ENCODE results near the gene PRR22. TPM values are rescaled to one million over a fixed set of nuclear protein-coding genes. Genes with fewer than 3 reads are reported as not detected.
"Not testable (repeated sequence)": the region's sequence is repeated elsewhere in the genome, so short reads cannot be mapped to it uniquely, and the experiment has no call there.

Gene PRR22
- total RNA-seq, 2 donors from 2014 or later = 8.5 to 21.5 TPM

DNA sequence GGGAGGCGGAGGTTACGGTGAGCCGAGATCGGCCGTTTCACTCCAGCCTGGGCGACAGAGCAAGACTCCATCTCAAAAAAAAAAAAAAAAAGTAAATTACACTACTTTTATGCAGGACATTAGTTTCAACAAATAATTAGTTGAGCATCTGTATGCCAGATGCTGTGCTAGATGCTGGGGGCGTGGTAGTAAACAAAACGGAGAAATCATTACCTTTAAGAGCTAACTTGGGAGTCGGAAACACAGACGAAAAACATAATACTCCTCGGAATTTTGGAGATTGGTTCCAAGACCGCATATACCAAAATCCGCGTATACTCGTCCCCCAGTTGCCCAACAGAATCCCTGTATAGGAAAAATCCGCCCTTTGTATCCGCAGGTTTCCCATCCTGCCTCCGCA lies 7.7 kb upstream of the PRR22 start:
- no peak for DNase-seq (ENCODE audit: low spot score)
- ATAC-seq = no peak

GRCh38 chr19:5790559-5791520 lies 6.3 kb upstream of the PRR22 start, which contains the start of gene DUS3L:
TSS of gene DUS3L (minus strand) at chr19:5791163. CDS start at chr19:5791141, 22 bp downstream.
- H3K4me1 Mint-ChIP-seq (ENCODE audit: low read depth in 2 of 2) = peaks cover 11 to 13% of the 10 kb centered on the region in 2 donors
- peak; percentile 98 for ATAC-seq
- H3K36me3 Mint-ChIP-seq = peaks cover 6% of the 10 kb centered on the region

More for the DNA sequence above, 7.7 kb upstream of the PRR22 start:
- H3K9me3 Mint-ChIP-seq = no peaks in the 10 kb centered on the region
- H3K4me3 Mint-ChIP-seq = no peak overlapping the region
- no peak overlapping the region for H3K27ac Mint-ChIP-seq
- peaks cover 11% of the 10 kb centered on the region in 2 donors for H3K4me1 Mint-ChIP-seq (ENCODE audit: low read depth in 2 of 2)
- peaks cover 0 to 4% of the 10 kb centered on the region in 2 donors for H3K27me3 Mint-ChIP-seq
- peaks cover 6% of the 10 kb centered on the region for H3K36me3 Mint-ChIP-seq

DNA sequence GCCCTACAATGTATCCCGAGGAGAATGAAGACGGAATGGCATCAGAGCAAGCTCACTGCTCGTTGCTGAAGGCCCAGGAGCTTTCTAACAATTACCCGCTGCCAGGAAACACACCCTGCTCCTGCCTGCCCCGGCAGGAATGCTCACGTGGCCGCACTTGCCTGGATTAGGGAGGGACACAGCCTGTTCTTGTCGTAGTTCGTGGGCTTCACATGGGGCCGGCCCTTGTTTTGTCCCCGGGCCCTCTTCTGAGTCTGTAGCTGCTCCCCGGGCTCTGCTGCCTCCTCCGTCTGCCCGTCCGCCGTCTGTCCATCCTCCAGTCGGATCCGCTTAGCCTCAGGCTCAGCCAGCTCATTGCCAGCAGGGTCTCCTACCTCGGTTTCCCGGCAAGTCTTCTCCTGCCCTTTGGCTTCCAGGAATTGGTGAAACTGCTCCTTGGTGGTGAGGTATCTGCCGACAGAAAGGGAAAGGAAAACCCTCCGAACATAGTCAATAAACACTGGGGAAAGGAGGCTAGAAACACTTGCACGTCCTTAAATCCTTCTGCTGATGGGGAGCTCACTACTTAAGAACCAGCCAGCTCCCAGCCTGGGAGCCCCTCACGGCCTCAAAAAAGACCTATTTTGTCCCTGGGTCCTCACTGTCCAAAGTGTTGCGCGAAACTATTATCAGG lies 5.5 kb upstream of the PRR22 start:
- ATAC-seq = no peak
- DNase-seq (ENCODE audit: low spot score) = no peak
- Mint-ChIP-seq H3K27ac (peak overlapping the region; percentile 99 to 100), H3K4me1 (ENCODE audit: low read depth in 2 of 2) (peaks cover 11 to 13% of the 10 kb centered on the region in 2 donors), H3K27me3 (peaks cover 0 to 4% of the 10 kb centered on the region in 2 donors), H3K36me3 (peaks cover 6% of the 10 kb centered on the region), H3K9me3 (no peaks in the 10 kb centered on the region), H3K4me3 (peak overlapping the region; percentile 96)

More at GRCh38 chr19:5790559-5791520, 6.3 kb upstream of the PRR22 start, which contains the start of gene DUS3L:
- Mint-ChIP-seq H3K4me3 (peak within 1 kb of the TSS; percentile 96), H3K27ac (peak within 1 kb of the TSS; percentile 99 to 100), H3K27me3 (peaks cover 0 to 4% of the 10 kb centered on the region in 2 donors), H3K9me3 (no peaks in the 10 kb centered on the region)
- peak; percentile 97 for DNase-seq (ENCODE audit: low spot score)

- Mint-ChIP-seq H3K9me3 (no peaks in the 10 kb centered on the region), H3K4me3 (peak overlapping the region; percentile 96), H3K4me1 (ENCODE audit: low read depth in 2 of 2) (peaks cover 11 to 13% of the 10 kb centered on the region in 2 donors), H3K36me3 (peaks cover 6% of the 10 kb centered on the region), H3K27me3 (peaks cover 0 to 4% of the 10 kb centered on the region in 2 donors), H3K27ac (peak overlapping the region in 1 of 2 donors; percentile 100)
- no peak for ATAC-seq
- DNase-seq (ENCODE audit: low spot score) = no peak
Measured at GRCh38 chr19:5789351-5789761, 4.8 kb upstream of the PRR22 start.

GRCh38 chr19:5788422-5788821 lies 3.9 kb upstream of the PRR22 start:
- Mint-ChIP-seq H3K4me1 (ENCODE audit: low read depth in 2 of 2) (peaks cover 11 to 13% of the 10 kb centered on the region in 2 donors), H3K9me3 (no peaks in the 10 kb centered on the region), H3K27me3 (peaks cover 0 to 4% of the 10 kb centered on the region in 2 donors), H3K4me3 (no peak overlapping the region), H3K27ac (peak overlapping the region in 1 of 2 donors; percentile 45), H3K36me3 (peaks cover 6% of the 10 kb centered on the region)
- DNase-seq (ENCODE audit: low spot score) = no peak
- ATAC-seq = no peak

DNA sequence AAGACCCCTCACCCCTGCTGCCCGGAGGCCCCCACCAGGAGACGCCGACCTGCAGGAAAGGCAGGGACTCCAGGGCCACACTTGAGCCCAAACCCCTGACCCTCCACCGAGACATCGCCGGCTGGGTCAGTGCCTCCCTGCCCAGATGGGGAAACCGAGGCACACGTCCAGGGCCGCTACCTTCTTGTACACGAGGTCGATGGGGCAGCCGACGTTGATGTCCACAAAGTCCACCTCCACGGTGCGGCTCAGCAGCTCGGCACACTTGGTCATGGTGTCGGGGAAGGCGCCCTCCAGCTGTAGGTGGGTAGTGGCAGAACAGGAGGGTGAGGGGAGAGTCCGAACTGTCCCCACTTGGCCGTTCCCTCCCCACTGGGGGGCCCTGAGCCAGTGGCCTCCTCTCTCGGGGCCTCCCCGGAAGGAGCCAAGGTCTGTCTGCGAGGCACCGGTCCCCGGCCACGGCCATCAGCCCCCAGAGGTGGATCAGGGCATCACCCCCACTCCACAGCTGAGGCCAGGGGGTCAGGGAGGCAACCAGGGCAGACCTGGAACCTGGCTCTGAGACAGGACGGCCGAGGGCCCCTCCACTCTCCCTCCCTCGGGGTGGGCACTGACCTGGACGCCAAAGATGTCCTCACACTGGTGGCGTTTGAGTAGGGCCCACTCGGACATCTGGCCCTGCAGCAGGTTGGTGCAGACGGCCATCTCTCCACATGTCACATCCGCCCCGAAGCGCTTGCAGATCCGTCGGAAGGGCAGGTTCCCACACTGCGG lies 3.0 kb upstream of the PRR22 start:
- DNase-seq (ENCODE audit: low spot score) = peak; percentile 61
- peaks cover 11 to 13% of the 10 kb centered on the region in 2 donors for H3K4me1 Mint-ChIP-seq (ENCODE audit: low read depth in 2 of 2)
- no peak overlapping the region for H3K27ac Mint-ChIP-seq
- no peak overlapping the region for H3K4me3 Mint-ChIP-seq
- ATAC-seq = no peak
- peaks cover 6% of the 10 kb centered on the region for H3K36me3 Mint-ChIP-seq
- H3K9me3 Mint-ChIP-seq = no peaks in the 10 kb centered on the region
- no peaks in the 10 kb centered on the region for H3K27me3 Mint-ChIP-seq

- H3K27me3 Mint-ChIP-seq = no peaks in the 10 kb centered on the region
- DNase-seq (ENCODE audit: low spot score) (no peak), ATAC-seq (no peak)
- H3K36me3 Mint-ChIP-seq = peaks cover 6% of the 10 kb centered on the region
- H3K9me3 Mint-ChIP-seq = no peaks in the 10 kb centered on the region
- H3K4me1 Mint-ChIP-seq (ENCODE audit: low read depth in 2 of 2) = peaks cover 11 to 13% of the 10 kb centered on the region in 2 donors
- no peak overlapping the region for H3K4me3 Mint-ChIP-seq
- no peak overlapping the region for H3K27ac Mint-ChIP-seq
Measured at GRCh38 chr19:5786593-5787408, 2.3 kb upstream of the PRR22 start.

DNA sequence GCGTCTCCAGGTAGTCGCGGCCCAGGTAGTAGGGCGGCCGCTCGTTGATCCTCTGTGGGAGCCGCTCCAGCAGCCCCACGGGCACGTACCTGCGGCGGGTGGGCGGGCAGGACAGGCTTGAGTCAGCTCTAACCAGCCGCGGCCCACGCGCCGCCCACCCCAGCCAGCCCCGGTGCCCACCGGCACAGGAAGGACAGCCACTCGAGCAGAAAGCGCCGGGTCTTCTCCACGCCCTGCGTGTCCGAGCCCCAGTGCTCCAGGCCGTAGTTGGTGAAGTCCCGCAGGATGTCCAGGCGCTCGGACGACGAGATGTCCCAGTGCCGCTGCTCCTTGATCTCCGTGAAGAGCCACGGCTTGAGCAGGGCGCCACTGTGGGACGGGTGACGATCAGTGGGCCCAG lies 877 bp upstream of the PRR22 start:
- ATAC-seq (no peak), DNase-seq (ENCODE audit: low spot score) (no peak)
- Mint-ChIP-seq H3K4me1 (ENCODE audit: low read depth in 2 of 2) (peaks cover 5 to 7% of the 10 kb centered on the region in 2 donors), H3K27me3 (no peaks in the 10 kb centered on the region), H3K27ac (no peak overlapping the region), H3K36me3 (peaks cover 5% of the 10 kb centered on the region), H3K9me3 (no peaks in the 10 kb centered on the region), H3K4me3 (no peak overlapping the region)

DNA sequence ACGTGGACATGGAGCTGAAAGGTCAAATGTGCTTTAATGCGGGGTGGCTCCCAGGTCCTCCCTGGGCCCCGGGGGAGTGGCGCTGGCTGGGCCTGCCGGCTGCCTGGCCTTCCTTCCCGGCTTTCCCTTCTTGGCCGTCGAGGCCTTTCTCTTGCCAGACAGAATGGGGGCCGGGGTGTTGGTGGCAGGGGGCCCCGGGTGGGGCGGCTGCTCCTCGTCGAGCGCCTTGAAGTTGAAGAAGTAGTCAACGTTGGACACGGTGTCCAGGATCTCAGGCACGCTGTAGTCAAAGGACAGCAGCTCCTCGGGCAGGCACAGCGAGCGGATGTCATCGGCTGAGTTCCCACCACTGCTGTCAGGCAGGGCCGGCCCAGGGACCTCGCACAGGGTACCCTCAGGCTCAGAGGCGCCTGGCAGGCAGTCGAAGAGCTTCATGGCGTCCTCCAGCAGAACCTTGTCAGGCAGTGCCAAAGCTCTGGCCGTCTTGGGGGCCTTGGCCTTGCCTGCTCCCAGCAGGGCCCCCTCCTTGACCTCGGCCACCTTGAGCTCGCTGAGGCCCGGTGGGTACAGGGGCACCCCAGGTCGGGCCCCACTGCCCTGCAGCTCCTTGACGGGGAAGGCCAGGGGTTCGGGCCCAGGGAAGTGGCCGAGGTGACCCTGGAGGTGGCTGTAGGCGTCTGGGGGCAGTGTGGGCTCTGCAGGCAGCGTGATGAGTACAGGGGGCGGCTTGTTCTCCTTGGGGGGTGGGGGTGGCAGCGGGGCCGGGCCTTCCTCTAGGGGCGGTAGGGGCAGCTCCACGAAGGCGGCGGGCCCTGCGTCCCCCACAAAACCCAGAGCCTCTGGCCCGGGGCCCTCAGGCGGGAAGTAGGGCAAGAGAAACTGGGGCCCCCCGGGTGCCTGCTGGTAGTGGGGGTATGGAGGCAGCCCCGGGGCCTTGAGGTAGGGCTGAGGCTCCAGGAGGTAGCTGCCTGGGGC lies 1.3 kb downstream of the PRR22 start:
- Mint-ChIP-seq H3K4me1 (ENCODE audit: low read depth in 2 of 2) (peaks cover 0 to 2% of the 10 kb centered on the region in 2 donors), H3K4me3 (no peak overlapping the region), H3K36me3 (no peaks in the 10 kb centered on the region), H3K9me3 (no peaks in the 10 kb centered on the region), H3K27me3 (no peaks in the 10 kb centered on the region), H3K27ac (no peak overlapping the region)
- ATAC-seq (peak in 1 of 2 donors; percentile 4), DNase-seq (ENCODE audit: low spot score) (no peak)

GRCh38 chr19:5782322-5782721 lies 2.2 kb downstream of the PRR22 start:
- no peak overlapping the region for H3K4me3 Mint-ChIP-seq
- no peaks in the 10 kb centered on the region for H3K27me3 Mint-ChIP-seq
- no peaks in the 10 kb centered on the region for H3K36me3 Mint-ChIP-seq
- H3K27ac Mint-ChIP-seq = no peak overlapping the region
- ATAC-seq = no peak
- H3K4me1 Mint-ChIP-seq (ENCODE audit: low read depth in 2 of 2) = peaks cover 0 to 2% of the 10 kb centered on the region in 2 donors
- H3K9me3 Mint-ChIP-seq = no peaks in the 10 kb centered on the region
- no peak for DNase-seq (ENCODE audit: low spot score)

- not testable (repeated sequence) for H3K4me3 Mint-ChIP-seq; H3K27me3 Mint-ChIP-seq; H3K36me3 Mint-ChIP-seq; ATAC-seq; H3K9me3 Mint-ChIP-seq; H3K27ac Mint-ChIP-seq; H3K4me1 Mint-ChIP-seq (ENCODE audit: low read depth in 2 of 2); DNase-seq (ENCODE audit: low spot score)
Measured at GRCh38 chr19:5780916-5781315, 3.6 kb downstream of the PRR22 start.

DNA sequence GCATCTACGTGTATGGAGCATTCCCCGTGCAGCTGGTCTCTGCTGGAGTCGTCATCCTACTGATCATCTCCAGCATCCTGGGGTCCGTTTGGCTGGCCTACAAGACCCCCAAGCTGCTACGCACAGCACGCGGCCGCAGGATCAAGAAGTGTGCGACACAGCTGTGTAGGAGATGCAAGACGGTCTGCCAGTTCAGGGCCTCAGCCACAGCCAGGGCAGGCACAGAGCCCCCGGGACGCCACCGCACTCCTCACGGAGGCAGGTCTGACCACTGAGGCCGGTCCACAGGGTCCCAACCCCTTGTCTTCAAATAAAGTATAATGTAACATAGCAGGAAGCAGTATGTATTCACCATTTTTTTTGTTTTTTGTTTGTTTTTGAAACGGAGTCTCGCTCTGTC lies 6.1 kb downstream of the PRR22 start:
- no peaks in the 10 kb centered on the region for H3K36me3 Mint-ChIP-seq
- H3K27me3 Mint-ChIP-seq = no peaks in the 10 kb centered on the region
- no peak overlapping the region for H3K4me3 Mint-ChIP-seq
- no peak for ATAC-seq
- H3K4me1 Mint-ChIP-seq (ENCODE audit: low read depth in 2 of 2) = no peaks in the 10 kb centered on the region
- H3K27ac Mint-ChIP-seq = no peak overlapping the region
- H3K9me3 Mint-ChIP-seq = no peaks in the 10 kb centered on the region
- no peak for DNase-seq (ENCODE audit: low spot score)

All from natural killer cell treated with Interleukin-12 subunit alpha and Interleukin-12 subunit beta and Interleukin-15 and Interleukin-18, amount 100 ng/mL, for 72 hours (primary cell).